GM21423 (cell line): ENCODE measurements around the gene RMRP.

ENCODE experiments used
- ATAC-seq: cut with Tn5 transposase; IDR thresholded peaks from one replicate; pipeline ENCODE4 v1.9.1; 2021; ENCODE audit warnings: mild to moderate bottlenecking, moderate library complexity; ENCODE audit not compliant: unreplicated experiment

Gene RMRP

GRCh38 chr9:35666045-35666444 is 8.2 kb upstream of the RMRP start:
- ATAC-seq: no peak

- ATAC-seq: no peak
Observed at GRCh38 chr9:35665471-35665818, 7.6 kb upstream of the RMRP start.

DNA sequence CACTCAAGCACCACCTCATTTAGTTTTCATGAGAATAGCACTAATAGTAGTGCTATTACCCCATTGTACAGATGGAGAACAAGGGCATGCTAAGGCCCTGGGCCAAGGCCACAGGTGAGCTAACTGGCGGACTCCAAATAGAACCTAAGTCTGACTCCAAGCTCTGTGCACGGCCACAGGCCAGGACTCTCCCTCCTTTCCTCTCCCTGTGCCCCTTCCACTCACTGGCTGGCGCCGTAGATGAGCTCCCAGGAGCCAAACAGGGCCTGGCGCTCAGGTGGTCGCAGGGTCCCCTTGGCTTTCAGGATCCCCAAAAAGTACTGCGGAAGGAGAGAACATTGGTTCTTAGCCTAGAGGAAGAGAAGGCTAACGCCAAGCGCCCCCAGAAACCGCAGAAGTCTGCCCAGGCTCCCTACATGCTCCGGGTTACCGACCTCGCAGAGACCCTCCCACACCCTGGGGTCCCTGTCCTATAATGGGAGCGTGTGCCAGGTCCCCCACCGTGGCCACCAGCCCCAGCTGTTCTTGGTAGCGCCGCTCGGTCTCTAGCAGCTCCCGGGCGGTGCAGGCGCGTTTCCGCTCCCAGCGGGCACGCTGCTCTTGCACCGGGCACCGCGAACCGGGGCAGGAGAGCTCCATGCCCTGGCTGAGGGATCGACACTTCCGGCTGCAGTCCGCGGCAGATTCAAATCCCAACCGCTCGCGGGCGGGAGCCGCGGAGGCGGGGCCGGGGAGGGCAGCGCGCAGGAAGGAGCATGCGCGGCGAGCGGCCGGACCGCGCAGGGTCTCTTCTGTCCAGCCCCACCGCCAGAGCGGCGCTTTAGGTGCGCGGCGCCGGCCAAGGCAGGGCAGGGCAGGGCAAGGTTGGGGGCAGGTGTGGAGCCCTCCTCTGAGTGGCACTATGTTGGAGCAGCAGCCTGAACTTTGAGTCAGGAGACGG is 7.0 kb upstream of the RMRP start, which contains the start of gene ARHGEF39:
TSS of gene ARHGEF39 (minus strand) at position 665 of the 940 bp plus-strand sequence. CDS start at position 639, 26 bp downstream.
- peak; percentile 76 for ATAC-seq

GRCh38 chr9:35662437-35662836 is 4.6 kb upstream of the RMRP start:
- no peak for ATAC-seq

GRCh38 chr9:35661756-35662350 is 4.0 kb upstream of the RMRP start:
- no peak for ATAC-seq

GRCh38 chr9:35660966-35661415 is 3.2 kb upstream of the RMRP start:
- ATAC-seq: no peak

GRCh38 chr9:35659340-35659739 is 1.5 kb upstream of the RMRP start:
- no peak for ATAC-seq

DNA sequence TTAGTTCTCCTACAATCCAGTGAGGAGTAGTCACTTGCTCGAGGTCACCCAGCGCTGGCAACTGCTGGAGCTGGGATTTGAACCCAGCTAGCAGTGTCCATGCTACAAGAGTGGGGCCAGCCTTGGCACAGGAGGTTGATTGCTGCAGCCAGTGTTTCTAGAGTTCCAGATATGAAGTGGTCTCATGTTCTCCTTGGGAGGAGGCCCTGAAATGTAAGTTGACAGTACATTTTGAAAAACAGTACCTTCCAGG is 1.1 kb upstream of the RMRP start:
- ATAC-seq: no peak

- peak; percentile 55 for ATAC-seq
Observed at GRCh38 chr9:35658137-35658967, 533 bp upstream of the RMRP start, which contains the start of gene CCDC107. Gene CCDC107, plus strand, starts transcription at chr9:35658292. Its CDS starts 88 bp downstream, at chr9:35658380.

DNA sequence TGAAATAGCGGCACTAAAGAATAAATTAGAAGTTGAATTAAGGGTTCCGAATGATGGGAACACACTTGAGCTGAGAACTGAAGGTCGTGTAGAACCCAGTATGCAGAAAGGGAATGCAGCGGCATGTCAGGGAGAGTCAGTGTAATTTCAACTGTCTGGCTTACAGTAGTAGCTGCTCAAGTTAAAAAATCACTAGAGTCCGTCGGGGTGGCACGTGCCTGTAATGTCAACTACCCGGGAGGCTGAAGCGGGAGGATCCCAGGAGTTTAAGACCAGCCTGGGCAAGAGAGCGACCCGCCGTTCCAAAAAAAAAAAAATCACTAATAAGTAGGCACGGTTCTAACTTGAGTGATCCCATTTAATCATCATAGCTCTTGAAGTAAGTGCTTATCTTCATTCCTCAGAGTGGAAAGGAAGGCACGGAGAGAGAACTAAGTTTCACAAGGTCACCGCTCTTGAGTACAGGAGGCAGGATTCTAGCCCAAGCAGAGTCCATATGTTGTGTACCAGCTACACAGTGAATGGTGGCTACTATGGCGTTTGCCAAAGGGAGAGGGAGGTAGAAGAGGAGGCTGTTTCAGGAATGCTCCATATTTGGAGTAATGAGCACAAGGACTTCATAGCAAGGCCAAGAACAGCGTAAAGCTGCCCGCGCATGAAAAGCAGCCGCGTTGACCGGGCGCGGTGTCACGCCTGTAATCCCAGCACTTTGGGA is 831 bp downstream of the RMRP start:
- no peak for ATAC-seq

- no peak for ATAC-seq
Observed at GRCh38 chr9:35656348-35656747, 1.5 kb downstream of the RMRP start.

- no peak for ATAC-seq
Observed at GRCh38 chr9:35653611-35654010, 4.2 kb downstream of the RMRP start.

DNA sequence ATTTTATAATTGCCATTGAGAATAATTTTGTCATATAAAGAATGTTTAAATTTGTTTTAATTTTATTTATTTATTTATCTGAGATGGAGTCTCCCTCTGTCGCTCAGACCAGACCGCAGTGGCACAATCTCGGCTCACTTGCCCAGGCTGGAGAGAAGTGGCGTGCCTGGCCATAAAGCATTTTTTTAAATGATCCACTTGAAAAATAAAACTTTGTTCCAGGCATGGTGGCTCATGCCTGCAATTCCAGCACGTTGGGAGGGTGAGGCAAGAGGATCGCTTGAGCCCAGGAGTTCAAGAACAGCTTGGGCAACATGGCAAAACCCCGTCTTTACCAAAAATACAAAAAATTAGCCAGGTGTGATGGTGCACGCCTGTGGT is 5.0 kb downstream of the RMRP start:
- ATAC-seq: no peak

- no peak for ATAC-seq
Observed at GRCh38 chr9:35651956-35652828, 5.6 kb downstream of the RMRP start.

DNA sequence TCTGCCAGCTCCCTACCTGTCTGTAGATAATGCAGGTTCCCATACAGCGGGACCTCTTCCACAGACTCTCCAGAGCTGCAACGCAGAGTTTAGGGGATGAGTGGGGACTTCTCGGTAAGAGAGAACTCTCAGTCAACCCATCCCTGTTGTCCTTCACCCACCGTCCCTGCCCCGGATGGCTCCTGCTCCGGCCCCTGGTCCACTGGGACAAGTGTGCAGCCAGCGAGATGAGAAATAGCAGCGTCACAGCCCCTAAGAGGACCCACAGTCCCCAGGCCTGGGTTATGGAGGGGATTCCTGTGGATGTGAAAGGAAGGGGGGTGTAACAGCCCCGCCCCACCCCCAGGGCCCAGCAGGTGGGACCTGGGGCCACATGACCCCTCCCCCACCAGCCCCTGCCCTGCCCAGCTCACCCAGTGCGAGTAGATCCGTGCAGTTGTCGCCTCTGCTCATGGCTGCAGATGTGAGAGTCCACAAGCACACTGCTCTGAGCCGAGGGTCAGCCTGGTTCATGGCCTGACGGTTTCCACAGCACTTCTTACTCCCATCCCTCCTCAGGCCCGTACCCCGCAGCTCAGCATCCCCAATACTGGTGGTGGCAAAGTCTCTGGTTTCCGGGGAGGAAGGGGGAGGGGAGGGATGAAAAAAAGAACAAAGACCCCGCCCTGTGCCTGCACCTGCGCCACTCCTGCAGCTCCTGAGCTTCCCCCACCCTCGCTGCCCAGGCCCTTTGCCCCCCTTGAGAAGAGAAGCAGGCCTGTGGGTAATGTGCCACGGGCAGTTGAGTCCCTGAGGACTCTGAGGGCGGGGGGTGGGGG is 7.3 kb downstream of the RMRP start, which contains the start of gene SIT1:
TSS of gene SIT1 (minus strand) at position 591 of the 818 bp plus-strand sequence. CDS start at position 513, 78 bp downstream.
- no peak for ATAC-seq

- no peak for ATAC-seq
Observed at GRCh38 chr9:35649431-35650340, 8.1 kb downstream of the RMRP start.

DNA sequence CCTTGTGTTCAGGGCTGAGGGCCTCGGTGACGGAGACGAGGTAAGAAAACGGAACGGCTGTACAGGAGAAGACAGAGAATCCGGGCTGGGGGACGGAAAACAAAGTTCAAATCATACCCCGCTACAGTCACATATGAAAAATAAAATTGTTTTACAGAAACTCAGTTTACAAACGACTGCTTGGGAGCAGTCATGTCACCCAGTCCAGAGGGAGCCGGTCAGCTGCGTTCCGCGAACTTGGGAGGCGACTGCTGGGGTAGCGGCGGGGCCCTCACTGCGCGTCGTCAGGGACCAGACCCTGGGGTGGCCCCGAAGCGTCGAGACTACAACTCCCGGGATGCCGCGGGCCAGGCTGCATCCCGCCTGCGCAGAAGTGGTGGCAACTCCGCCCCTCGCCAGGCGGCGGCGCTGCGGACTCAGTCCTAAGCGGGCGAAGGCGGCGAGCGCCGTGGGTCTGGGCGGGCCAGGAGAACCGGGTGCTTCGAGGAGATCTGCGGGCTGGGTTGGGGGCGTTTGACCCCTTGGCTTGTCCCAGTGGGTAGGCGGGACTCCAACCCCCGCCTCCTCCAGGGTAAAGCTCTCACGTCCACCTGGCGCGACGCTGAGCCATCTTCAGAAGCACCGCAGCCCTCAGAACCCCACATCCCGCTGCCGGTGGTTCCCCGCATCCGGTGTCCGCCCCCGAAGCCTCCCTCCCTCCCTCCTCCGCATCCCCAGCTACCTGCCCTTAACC is 11.1 kb downstream of the RMRP start:
- peak; percentile 78 for ATAC-seq
